GM18498 (cell line): ENCODE results near the gene DNAJA3.
A peak's percentile ranks its signal among the peaks of the same experiment; 100 is the strongest.

ENCODE experiments used
- ATAC-seq: cut with Tn5 transposase; IDR thresholded peaks from one replicate; pipeline ENCODE4 v1.9.1; 2021; ENCODE audit warnings: mild to moderate bottlenecking, moderate library complexity; ENCODE audit not compliant: unreplicated experiment

Gene DNAJA3

GRCh38 chr16:4505356-4506147 is 79.9 kb downstream of the DNAJA3 start:
- ATAC-seq: peak; percentile 76
